CMK (cell line): ENCODE data around the gene PFKL.
A peak's percentile ranks its signal among the peaks of the same experiment; 100 is the strongest.
"Not testable (repeated sequence)": the region's sequence is repeated elsewhere in the genome, so short reads cannot be mapped to it uniquely, and the experiment has no call there.

ENCODE experiments used
- DNase-seq: peaks from one replicate; pipeline ENCODE4 v3.0.0-alpha.2; 2010; ENCODE audit warnings: low read depth

The PFKL gene

DNA sequence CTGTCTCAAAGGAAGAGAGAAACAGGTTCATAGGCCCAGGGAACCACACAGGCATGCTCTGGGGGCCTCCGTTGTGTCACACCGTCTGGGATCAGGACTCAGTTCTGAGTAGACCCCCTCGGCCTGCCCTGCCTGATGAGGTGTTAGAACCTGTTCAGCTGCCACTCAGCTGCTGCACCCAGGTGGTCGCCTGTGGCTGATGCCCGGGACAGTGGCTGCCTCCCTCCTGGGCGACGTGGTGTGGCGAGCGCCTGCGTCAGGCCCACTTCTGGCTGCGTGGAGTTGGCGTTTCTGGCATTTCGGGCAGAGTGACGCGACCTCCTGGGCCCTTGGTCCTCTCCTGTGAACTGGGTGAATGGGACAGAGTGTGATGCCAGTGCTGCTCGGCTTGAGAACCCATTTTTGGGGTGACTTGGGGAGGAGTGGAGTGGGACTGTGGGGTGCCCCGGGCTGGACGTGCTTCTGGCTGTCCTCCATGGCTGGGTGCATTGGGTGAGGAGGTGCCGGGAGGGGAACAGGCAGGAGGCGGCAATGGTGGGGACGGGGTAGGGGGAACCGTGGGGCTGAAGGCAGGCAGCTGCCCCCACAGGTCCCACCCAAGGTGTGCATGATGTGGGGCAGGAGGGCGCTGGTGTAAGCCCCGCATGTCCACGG, 28.5 kb downstream of the PFKL start:
- no peak for DNase-seq

DNA sequence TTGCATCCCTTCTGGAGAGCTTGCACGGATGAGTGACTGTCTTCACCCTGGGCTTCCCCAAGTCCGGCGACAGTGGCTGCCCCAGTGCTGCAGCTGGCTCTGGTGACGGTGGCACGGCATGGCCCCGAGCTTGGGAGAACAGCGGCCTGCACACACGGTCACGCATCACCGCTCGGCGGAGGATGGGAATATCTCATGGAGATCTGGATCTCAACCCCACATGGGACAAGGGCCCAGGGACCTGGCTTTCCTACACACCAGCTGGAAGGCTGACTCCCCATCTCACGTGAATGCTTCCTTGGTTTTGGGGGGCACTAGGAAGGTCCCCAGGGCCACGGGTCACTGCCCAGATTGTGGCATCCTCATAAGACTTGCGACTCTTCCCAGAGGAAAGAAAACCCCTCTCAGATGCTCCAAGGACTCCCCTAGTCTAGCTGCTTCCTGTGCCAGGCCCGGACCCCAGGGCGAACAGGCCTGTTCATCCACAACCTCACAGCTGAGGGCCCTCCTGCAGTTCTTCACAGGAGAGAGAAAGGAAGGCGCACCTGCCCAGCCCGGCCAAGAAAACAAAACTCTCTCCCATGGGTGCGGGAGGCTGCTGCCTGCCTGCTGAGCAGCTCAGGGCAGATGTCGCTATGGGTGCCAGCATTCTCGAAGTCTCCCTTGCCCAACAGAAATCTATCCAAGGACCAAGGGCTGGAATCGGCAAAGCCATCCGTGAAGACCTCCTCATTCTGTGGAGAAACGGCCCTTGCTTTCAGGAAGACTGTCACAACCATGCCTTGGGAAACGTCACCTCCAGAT, 29.4 kb downstream of the PFKL start:
- DNase-seq: no peak

DNA sequence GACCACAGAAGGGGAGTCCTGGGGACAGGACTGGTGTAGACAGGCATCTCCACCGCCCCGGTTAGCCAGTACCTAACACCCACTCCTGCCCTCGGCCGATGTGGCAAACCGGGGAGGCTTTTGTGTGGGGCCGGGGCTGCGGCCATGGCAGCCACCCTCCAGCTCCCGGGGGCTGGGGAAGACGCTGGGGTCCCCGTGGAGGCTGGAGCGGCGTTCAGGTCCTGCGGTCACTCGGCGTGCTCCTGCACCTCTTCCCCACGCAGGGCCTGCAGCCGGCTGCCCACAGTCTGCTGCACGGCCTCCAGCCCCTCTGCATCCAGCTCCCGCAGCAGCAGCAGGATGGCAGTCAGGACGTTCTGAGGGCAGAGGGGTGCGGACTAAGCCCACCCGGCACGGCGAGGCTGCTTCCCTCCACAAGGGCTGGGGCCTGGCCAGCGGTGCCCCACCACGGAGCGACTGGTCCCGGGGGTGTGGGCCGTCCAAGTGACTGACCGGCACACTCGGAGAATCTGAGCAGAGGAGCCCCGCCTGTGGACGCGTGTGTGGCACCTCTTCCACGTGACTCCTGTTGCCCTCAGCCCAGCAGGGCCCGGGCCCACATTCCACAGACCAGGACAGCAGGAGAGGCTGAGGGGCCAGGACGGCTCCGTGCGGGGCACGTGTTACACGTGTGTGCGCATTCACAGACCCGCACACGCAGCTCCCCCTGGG, 30.3 kb downstream of the PFKL start:
- no peak for DNase-seq

DNA sequence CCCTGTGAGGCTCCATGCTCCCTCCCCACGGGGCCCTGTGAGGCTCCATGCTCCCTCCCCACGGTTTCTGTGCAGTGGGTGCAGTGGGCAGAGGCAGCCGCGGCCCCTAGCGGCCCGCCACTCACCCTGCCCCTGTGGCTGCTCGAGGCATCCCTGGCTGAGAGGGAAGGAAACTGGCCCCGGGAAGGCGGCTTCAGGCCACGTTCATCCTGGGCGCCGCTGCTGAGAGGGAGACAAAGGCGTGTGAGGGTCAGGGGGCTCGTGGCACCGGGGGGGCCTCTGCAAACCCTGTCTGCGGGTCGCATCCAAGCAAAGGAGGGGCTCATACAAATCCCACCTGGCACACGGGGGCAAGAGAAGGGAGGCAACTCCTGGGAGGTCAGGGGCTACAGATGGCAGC, 30.8 kb downstream of the PFKL start:
- DNase-seq: no peak

DNA sequence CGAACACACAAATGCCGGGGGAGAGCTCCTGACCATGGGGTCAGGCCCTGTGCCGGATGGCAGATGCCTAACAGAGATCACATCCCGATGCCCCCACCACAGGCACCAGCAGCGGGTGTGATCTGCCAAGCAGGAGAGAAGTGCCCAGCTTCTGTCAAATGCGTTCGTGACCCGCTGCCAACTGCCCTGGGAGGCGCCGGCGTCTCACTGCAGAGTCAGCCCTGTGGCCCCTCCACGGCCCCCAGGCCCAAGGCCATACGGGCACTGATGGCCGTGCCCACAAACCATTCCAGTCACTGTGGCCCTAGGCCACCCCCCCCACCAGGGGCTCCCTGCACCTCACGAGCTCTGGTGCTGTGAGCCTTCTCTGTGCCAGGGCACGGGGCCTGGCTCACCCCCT, 31.4 kb downstream of the PFKL start:
- no peak for DNase-seq

DNA sequence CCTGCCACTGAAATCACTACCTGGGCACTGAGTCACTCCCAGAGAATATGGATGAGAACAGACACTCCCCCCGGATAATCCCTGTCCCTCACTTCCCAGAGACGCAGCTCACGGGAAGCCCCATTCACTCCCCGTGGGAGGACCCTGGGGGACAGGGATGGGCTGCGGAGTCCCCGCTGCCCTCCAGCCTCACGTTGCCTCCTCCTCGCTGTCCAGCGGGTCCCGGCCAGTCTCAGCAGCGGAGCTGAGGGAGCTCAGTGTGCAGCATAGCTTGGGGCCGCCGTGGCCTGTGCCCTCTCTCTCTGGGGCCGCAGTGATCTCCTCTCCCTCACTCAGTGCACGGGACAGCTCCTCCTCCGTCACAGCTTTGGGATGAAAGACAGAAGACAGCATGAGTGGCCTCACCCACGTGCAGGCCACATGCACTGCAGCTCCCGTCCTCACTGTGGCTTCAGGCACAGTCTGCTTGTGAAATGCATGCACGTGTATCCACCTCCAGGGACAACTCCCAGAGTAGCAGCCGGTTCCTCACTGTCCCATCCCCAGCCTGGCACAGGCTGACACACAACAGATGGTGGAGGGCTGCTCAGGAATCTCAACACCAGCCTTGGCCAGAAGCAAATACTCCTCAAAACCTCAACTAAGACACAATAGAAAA, 31.9 kb downstream of the PFKL start:
- no peak for DNase-seq

DNA sequence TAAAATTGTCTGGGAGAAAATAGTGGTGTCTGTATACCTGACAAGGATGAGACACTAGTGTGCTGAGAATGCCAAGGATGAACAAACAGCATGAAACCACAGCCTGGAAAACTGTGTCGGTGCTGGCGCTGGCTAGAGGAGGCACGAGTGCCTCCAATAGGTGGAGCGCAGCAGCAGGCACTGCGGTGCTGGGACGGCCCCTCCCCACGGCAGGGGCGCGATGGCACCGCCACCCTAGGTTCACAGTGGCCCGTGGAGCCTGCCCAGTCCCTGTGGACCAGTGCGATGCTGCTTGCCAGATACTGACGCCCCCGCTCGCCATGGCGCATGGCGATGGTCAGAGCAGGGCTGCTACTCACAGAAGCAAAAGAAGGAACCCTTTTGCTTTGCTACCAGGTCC, 32.5 kb downstream of the PFKL start:
- no peak for DNase-seq

DNA sequence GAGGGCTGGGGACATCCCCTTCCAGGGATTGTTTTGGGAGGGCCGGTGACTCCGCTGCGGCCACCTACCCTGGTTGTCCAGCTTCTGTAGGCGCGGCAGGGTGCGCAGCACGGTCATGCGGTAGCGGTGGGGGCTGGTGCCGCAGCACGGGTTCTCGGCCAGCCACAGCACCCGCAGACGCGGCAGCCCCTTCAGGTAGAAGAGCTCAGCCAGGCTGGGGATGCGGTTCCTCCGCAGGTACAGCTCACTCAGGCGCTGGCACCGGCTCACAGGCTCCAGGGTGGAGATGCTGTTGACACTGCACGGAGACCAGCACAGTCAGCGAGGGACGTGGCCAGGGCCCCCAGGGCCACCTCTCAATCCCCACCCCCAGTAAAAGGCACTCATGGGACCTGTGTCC, 33.1 kb downstream of the PFKL start:
- DNase-seq: no peak

DNA sequence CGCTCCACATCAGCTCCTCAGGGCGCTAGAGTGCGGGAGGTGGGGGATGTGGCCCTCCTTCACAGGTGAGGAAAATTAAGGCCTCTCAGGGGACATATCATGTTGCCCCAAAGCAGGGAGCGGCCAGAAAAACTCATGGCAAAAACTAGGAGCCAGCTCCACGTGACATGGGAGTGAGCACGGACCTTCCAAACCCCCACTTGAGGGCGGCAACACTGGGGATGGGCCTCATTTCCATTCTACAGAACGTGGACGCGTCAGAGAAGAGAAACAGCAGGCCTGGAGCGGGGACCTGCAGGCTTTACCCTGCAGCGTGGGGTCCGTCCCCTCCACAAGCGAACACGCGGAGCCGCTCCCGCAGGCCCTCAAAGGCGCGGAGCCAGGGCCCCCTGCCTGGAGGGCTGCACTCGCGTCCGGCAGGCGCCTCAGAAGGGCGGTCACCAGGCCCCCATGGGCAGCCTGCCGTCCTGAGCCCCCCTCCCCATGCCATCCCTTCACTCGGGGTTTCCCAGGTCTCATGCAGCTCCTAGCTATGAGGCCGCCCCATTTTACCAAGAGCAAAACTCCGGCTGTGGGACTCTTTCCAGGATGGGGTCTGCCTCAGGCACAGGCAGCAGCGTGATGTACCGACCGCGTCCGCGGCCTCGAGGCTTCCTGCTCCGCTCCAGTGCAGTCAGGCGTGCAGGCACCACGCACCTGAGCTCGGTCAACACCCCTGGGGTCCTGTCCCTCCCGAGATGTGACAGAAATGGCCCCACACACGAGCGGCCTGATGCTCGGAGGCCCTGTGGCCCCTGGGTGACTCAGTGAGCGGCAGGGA, 33.9 kb downstream of the PFKL start:
- no peak for DNase-seq

DNA sequence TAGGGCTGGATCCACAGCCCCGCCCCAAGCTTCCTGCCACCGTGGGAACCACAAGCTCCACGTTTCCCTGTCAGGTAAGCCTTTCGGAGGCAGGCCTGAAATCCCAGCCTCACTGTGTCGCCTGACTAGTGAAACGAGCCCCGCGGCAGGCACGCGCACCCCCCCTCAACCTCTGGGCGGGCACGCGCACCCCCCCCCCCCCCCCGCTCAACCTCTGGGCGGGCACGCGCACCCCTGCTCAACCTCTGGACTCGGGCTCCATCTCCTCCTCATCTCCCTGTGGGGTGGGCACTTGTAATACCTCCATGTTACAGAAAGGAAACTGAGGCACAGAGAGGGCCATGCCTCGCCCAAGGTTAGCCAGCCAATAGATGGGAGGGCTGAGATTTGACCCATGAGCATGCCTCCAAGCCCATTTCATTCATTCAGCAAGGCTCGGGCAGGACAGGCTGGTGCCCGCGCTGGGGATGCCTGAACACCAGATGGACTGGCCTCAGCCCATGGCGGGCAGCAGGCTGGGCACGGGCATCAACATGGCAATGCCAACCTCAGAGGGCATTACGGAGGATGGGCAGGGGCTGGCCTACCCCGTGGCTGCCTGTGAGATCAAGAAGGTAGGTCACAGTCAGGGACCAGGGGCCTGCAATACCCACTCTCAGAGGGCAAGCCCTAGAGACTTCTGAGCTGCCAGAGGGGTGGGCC, 34.6 kb downstream of the PFKL start:
- DNase-seq: no peak

DNA sequence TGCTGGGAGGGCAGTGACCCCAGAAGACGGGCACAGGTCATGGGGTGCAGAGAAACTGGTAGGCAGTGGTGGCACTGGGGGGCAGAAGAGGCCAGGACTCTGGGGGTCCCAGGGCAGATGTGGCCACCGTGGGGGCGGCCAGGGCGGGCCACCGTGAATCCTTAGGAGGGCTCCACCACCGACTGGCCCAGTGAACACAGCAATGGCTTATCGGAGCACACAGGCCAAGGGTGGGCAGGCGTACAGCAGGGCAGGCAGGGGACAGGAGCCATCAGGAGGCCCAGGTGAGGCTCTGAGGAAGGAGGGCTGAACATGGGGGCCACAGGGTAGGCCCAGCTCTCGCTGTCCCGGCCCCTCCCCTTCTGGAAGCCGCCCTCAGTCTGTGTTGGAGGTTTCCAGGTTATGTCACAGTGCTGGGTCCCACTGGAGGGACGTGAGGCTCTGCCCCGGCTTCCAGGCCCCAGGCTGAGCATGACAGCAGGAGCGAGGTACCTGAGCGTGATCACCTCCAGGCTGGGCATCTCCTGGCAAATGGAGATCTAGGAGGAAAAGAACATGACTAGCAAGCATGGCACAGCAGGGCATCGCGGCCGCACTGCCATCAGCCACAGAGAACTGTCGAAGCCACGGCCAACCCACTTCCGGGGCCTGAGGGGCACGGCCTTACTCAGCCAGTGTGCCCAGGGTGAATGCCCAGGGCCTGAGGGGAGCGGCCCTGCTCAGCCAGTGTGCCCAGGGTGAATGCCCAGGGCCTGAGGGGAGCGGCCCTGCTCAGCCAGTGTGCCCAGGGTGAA, 35.6 kb downstream of the PFKL start:
- DNase-seq: no peak

DNA sequence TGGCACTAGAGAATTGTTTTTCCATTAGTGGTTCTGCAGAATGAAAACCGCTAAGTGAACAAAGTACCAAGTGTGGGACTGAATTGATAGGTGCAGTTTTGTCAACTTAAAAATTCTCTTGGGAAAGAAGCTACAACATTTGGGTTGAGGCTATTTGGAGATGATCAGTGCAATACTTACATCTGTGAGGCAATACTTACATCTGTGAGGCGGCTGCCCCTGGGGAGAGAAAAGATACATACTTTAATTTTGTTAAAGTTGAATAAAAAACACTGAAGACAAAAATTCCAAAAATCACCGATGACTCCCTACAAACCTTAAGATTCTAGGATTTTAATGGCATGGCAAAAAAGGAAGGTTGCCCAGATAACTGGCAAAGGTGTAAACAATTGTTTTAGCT, 37.6 kb downstream of the PFKL start:
- DNase-seq: no peak

DNA sequence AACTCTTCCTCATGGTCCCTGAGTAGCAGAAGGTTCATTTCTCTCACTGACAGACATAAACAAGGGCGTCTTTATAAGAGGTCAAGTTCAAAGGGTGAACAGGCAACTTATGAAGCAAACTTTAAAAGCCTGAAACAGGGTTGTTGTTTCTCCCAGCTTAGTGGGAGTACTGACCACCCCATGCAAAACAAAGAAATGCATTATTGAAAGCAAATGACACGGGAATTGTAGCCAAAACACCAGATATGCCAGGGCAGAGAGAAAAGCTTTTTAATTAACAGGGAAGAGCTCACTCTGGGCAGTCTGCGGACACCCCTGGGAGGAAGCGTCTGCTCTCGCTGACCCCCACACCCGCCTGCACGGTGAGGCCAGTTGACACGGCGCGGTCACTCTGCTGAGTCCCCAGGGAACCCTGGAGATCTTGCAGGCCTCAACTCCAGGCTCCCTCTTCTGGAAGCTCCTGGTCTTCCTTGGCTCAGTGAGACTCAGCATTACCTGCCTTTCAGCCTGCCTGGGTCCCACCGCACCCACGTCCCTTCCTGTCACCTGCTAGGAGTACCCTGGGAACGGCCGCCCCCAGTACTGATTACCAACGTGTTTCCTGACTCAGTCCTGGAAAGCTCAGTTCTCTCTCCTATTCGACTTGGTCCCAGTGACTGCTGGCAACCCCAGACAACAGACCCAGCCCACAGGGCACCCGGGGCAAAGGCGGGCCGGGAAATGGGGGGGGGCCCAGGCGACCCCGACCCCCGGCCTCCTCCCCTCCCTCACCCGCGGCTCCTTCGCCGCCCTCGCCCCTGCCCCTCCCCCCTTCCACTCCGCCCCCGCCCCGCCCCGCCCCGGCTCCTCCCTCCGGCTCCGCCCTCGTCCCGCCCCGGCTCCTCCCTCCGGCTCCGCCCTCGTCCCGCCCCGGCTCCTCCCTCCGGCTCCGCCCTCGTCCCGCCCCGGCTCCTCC, 38.4 kb downstream of the PFKL start:
- DNase-seq: peak; percentile 32

DNA sequence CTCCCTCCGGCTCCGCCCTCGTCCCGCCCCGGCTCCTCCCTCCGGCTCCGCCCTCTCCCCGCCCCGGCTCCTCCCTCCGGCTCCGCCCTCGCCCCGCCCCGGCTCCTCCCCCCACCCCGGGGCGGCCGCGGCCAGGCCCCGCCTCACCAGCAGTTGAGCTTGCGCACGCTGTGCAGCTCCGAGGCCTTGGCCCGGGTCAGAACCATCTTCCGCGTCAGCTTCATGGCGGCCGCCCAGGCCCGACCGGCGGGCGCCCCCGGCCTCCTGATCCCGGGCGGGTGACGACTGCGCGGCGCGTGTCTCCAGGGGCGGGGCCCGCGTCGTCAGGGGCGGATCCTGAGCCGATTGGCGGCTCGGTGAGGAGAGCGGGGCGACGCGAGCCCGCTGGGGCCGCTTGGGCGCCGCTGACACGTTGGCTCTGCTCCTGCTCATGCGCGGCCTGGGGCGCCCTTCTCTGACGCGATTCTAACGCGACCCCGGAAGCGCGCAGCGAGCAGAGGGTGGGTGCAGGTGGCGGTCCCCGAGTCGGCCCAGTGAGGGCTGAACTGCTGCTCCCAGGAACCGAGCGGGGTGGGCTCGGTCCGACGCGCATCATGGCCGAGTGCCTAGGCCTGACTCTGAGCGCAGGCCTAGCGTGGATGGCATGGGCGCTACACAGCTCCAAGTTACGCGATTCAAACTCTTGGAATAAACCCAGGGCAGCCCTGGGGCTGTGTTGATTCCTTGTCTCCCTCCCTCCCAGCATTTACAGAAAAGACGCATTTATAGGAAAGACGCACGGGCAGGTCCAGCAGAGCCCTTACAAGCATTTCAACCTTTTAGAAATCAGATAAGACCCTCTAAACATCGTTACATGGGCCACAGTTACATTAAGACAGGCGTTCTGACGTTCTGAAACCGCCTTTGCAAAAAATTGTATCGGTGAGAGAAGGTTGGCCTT, 39.4 kb downstream of the PFKL start, which contains the start of gene CFAP410:
CFAP410 (minus strand) TSS at position 420 of the 940 bp plus-strand sequence; CDS start at position 224, 196 bp downstream.
- DNase-seq: peak; percentile 95

DNA sequence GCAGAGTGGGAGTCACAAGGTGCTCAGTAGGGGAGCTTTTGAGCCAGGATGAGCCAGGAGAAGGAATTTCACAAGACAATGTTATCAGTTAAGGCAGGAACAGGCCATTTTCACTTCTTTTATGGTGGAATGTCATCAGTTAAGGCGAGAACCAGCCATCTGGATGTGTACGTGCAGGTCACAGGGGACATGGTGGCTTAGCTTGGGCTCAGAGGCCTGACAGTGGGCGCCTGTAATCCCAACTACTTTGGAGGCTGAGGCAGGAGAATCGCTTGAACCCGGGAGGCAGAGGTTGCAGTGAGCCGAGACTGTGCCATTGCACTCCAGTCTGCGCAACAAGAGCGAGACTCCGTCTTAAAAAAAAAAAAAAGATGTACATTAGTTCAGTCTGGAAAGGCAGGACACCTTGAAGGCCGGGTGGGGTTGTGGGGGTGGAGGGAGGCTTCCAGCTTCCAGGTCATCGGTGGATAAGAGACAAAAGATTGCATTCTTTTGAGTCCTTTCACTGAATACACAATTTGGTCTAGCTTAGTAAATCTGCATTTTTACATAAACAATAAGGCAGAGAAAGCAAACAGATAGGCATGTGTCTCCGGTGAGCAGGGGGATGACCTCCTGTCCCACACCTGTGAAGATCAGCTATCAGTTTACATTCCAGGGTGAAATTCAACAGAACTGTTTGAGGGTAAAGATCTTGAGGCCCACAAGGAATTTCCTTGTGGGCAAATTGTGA, 42.0 kb downstream of the PFKL start:
- not testable (repeated sequence) for DNase-seq

DNA sequence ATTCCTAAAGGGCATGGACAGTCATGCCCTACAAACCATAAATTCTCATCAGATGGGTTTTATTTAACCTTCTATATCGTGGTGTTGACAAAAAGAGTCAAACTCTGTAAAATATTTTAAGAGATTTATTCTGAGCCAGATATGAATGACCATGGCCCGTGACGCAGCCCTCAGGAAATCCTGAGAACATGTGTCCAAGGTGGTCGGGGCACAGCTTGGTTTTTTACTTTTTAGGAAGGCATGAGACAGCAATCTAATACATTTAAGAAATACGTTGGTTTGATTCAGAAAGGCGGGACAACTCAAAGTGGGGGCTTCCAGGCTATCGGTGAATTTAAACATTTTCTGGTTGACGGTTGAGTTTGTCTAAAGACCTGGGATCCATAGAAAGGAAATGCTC, 43.1 kb downstream of the PFKL start:
- not testable (repeated sequence) for DNase-seq

DNA sequence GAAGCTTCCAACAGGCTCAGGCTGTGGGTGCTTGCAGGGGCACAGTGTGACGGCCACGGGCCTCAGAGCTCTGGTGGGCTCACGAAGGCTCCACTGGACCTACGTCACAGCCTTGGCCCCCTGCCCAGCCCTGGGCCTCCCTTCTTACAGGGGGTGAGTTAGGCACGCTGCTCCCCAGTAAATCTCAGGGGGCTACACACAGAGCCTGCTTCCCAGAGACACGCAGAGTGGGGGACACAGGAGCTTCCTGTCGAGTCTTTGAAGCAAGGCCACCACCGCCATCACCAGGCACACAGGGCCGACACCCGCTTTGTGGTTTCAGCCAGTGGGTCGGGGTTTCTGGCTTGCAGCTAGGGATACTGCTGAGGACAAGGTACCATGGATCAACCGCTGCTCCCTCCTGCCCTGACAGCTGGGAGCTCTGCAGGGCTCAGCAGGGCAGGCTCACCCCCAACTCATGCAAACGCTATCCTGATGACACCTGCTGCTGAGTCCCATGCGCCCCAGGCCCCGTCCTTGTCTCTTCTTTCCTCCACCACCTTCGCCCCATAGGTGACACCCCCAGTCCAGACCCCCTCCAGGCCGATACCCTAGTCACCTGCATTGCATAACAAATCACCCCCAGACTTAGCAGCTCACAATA, 44.8 kb downstream of the PFKL start:
- no peak for DNase-seq
